ENCODE measurements around the gene OLR1.

OLR1 gene

GRCh38 chr12:10151621-10152020 is 20.3 kb downstream of the OLR1 start:
- DNase-seq: no peak

GRCh38 chr12:10147714-10148403 is 24.1 kb downstream of the OLR1 start:
- no peak for DNase-seq

GRCh38 chr12:10142976-10143589 is 28.8 kb downstream of the OLR1 start:
- DNase-seq: no peak

- peak; percentile 72 for DNase-seq
Measured at GRCh38 chr12:10140001-10140400, 31.9 kb downstream of the OLR1 start.

GRCh38 chr12:10136637-10137205 is 35.2 kb downstream of the OLR1 start:
- no peak for DNase-seq

- DNase-seq: no peak
Measured at GRCh38 chr12:10135126-10135525, 36.8 kb downstream of the OLR1 start.

GRCh38 chr12:10132850-10133370 is 39.0 kb downstream of the OLR1 start:
- DNase-seq: no peak

- DNase-seq: no peak
Measured at GRCh38 chr12:10131111-10131690, 40.7 kb downstream of the OLR1 start.

GRCh38 chr12:10130042-10130441 is 41.9 kb downstream of the OLR1 start, which contains the start of gene CLEC7A:
CLEC7A (minus strand) TSS chr12:10130199; CDS start chr12:10130082, 117 bp downstream.
- DNase-seq: no peak

- DNase-seq: no peak
Measured at GRCh38 chr12:10128687-10129086, 43.2 kb downstream of the OLR1 start.

GRCh38 chr12:10126413-10126812 is 45.5 kb downstream of the OLR1 start:
- DNase-seq: no peak

GRCh38 chr12:10122689-10123088 is 49.2 kb downstream of the OLR1 start:
- no peak for DNase-seq

- no peak for DNase-seq
Measured at GRCh38 chr12:10121278-10121677, 50.7 kb downstream of the OLR1 start.

- no peak for DNase-seq
Measured at GRCh38 chr12:10119066-10119465, 52.9 kb downstream of the OLR1 start.

GRCh38 chr12:10115890-10116289 is 56.0 kb downstream of the OLR1 start:
- DNase-seq: no peak

GRCh38 chr12:10115311-10115710 is 56.6 kb downstream of the OLR1 start:
- DNase-seq: no peak

GRCh38 chr12:10113920-10114319 is 58.0 kb downstream of the OLR1 start:
- no peak for DNase-seq

- DNase-seq: no peak
Measured at GRCh38 chr12:10113075-10113474, 58.9 kb downstream of the OLR1 start.

- no peak for DNase-seq
Measured at GRCh38 chr12:10111451-10111850, 60.5 kb downstream of the OLR1 start.

- no peak for DNase-seq
Measured at GRCh38 chr12:10110256-10110844, 61.6 kb downstream of the OLR1 start.

Data from activated effector memory CD4-positive, alpha-beta T cell treated with anti-CD3 and anti-CD28 coated beads, Interleukin-2, amount 50 U/mL, for 16 hours (primary cell).